Measurements from ENCODE around the gene ZG16B.

- TF ChIP-seq CTCF (IDR thresholded peaks at IDR 0.05), result no peak
- no peak for TF ChIP-seq POLR2A (IDR thresholded peaks at IDR 0.05)
Observed at GRCh38 chr16:2845116-2845515, 15.0 kb downstream of the ZG16B start.

Measured in lower leg skin (tissue), 3 donors.